GM21528 (cell line): ENCODE data around the gene PSMA5.
"Not testable (repeated sequence)": the region's sequence is repeated elsewhere in the genome, so short reads cannot be mapped to it uniquely, and the experiment has no call there.

Experiments used
- ATAC-seq: cut with Tn5 transposase; IDR thresholded peaks from one replicate; pipeline ENCODE4 v1.9.1; 2021; ENCODE audit warnings: mild to moderate bottlenecking, moderate library complexity; ENCODE audit not compliant: unreplicated experiment, low FRiP score

The PSMA5 gene

GRCh38 chr1:109393617-109394233 lies 32.5 kb downstream of the PSMA5 start:
- no peak for ATAC-seq

- ATAC-seq: no peak
Observed at GRCh38 chr1:109392788-109393616, 33.2 kb downstream of the PSMA5 start.

GRCh38 chr1:109392037-109392787 lies 34.0 kb downstream of the PSMA5 start:
- peak; percentile 24 for ATAC-seq

- ATAC-seq: peak; percentile 61
Observed at GRCh38 chr1:109391626-109392025, 34.6 kb downstream of the PSMA5 start.

GRCh38 chr1:109391157-109391556 lies 35.1 kb downstream of the PSMA5 start:
- no peak for ATAC-seq

- no peak for ATAC-seq
Observed at GRCh38 chr1:109389638-109390341, 36.5 kb downstream of the PSMA5 start.

- no peak for ATAC-seq
Observed at GRCh38 chr1:109388884-109389637, 37.2 kb downstream of the PSMA5 start.

GRCh38 chr1:109388208-109388711 lies 38.0 kb downstream of the PSMA5 start:
- no peak for ATAC-seq

- ATAC-seq: no peak
Observed at GRCh38 chr1:109386054-109386717, 40.1 kb downstream of the PSMA5 start.

- no peak for ATAC-seq
Observed at GRCh38 chr1:109385417-109385816, 40.8 kb downstream of the PSMA5 start.

GRCh38 chr1:109383854-109384253 lies 42.4 kb downstream of the PSMA5 start:
- no peak for ATAC-seq

GRCh38 chr1:109383087-109383779 lies 43.0 kb downstream of the PSMA5 start:
- no peak for ATAC-seq

- ATAC-seq: no peak
Observed at GRCh38 chr1:109381573-109381972, 44.7 kb downstream of the PSMA5 start.

- no peak for ATAC-seq
Observed at GRCh38 chr1:109379907-109380306, 46.3 kb downstream of the PSMA5 start.

GRCh38 chr1:109379422-109379821 lies 46.8 kb downstream of the PSMA5 start:
- ATAC-seq: no peak

GRCh38 chr1:109377698-109378097 lies 48.5 kb downstream of the PSMA5 start:
- no peak for ATAC-seq

- not testable (repeated sequence) for ATAC-seq
Observed at GRCh38 chr1:109373696-109374095, 52.6 kb downstream of the PSMA5 start.

GRCh38 chr1:109373126-109373525 lies 53.1 kb downstream of the PSMA5 start:
- no peak for ATAC-seq

GRCh38 chr1:109372281-109372680 lies 54.0 kb downstream of the PSMA5 start:
- ATAC-seq: no peak
